K562 (cell line): ENCODE results near the gene SVBP. TPM values are rescaled to one million over a fixed set of nuclear protein-coding genes. Genes with fewer than 3 reads are reported as not detected.
A peak's percentile ranks its signal among the peaks of the same experiment; 100 is the strongest.

Experiments
- BCL6 ChIP-seq: fragments of 250-450 bp; sonication (Bioruptor Pico); IDR thresholded peaks from 2 replicates; pipeline ENCODE4 v1.4.0; 2020
- FOXM1 ChIP-seq, 2 experiments: fragments of 450-650 bp in 1 of 2; sonication (generic) in 1 of 2; formaldehyde crosslinking in 1 of 2; IDR thresholded peaks; 2 replicates each; pipeline versions ENCODE4 v1.6.1 to v1.9.0; 2017 to 2022; ENCODE audit warnings: low read depth in 2 of 2, mild to moderate bottlenecking in 2 of 2, missing genetic modification reagents in 1 of 2, moderate library complexity in 1 of 2
- RFX5 ChIP-seq: IDR thresholded peaks from 2 replicates; pipeline ENCODE4 v1.6.1; 2011; ENCODE audit warnings: low read depth, mild to moderate bottlenecking, improper control_type of control experiment, low read length
- TARDBP ChIP-seq: fragments of 450-650 bp; IDR thresholded peaks from 2 replicates; pipeline ENCODE4 v1.6.1; 2016
- TEAD1 ChIP-seq, 2 experiments: fragments of 450-650 bp in 1 of 2; sonication (generic) in 1 of 2; formaldehyde crosslinking; IDR thresholded peaks; 2 replicates each; pipeline versions ENCODE4 v1.4.0 to v1.8.0; 2020 to 2022; ENCODE audit warnings: mild to moderate bottlenecking in 2 of 2, missing genetic modification reagents in 1 of 2
- TRIM24 ChIP-seq, 2 experiments: fragments of 450-650 bp; IDR thresholded peaks; 2 replicates each; pipeline ENCODE4 v1.6.1; 2016
- ZC3H11A ChIP-seq: IDR thresholded peaks from 2 replicates; pipeline ENCODE4 v1.6.1; 2012; ENCODE audit warnings: low read depth, low read length, improper control_type of control experiment
- ZNF24 ChIP-seq: fragments of 450-650 bp; IDR thresholded peaks from 2 replicates; pipeline ENCODE4 v1.6.1; 2016
- ZNF695 ChIP-seq: fragments of 450-650 bp; formaldehyde crosslinking; IDR thresholded peaks from 2 replicates; pipeline ENCODE4 v1.4.0; 2020; ENCODE audit warnings: mild to moderate bottlenecking, moderate library complexity
- ZNF778 ChIP-seq: fragments of 450-650 bp; formaldehyde crosslinking; IDR thresholded peaks from 2 replicates; pipeline ENCODE4 v1.4.0; 2020; ENCODE audit warnings: mild to moderate bottlenecking, moderate library complexity
- polyA plus RNA-seq, 8 experiments: library from polyadenylated mRNA; depleted of rRNA in 4 of 8; stranded (reverse) in 5 of 8; unstranded in 3 of 8; fragments of >200 nt; fragmentation: Nextera tagmentation in 2 of 8; fragmentation: Illumina TruSeq in 1 of 8; extraction: Ambion mirVana in 2 of 8; extraction: Trizol in 1 of 8; gene quantifications; 2 replicates each; pipeline versions ENCODE4 v1.2.1 to v1.2.3, GENCODE V29; 2011 to 2014; ENCODE audit warnings: inconsistent platforms in 1 of 8, missing spikeins in 1 of 8
- total RNA-seq, 7 experiments: library from RNA; depleted of rRNA in 6 of 7; stranded (reverse); fragments of >200 nt in 6 of 7; fragmentation: Illumina TruSeq in 2 of 7; extraction: Trizol in 2 of 7; gene quantifications; 2 replicates each; pipeline versions ENCODE4 v1.2.1 to v1.2.3, GENCODE V29; 2011 to 2021; ENCODE audit warnings: low replicate concordance in 1 of 7
- TF ChIP-seq, protein P1 (sequence below): fragments of 200-600 bp; sonication (generic); IDR thresholded peaks from one replicate; pipeline ENCODE4 v1.6.1; 2012; ENCODE audit warnings: mild to moderate bottlenecking, low read depth, low read length, inconsistent platforms
- TF ChIP-seq, protein P2 (sequence below): fragments of 450-650 bp; IDR thresholded peaks from 2 replicates; pipeline ENCODE4 v1.6.1; 2016; ENCODE audit warnings: missing biosample characterization, missing genetic modification characterization
- TF ChIP-seq, protein P3 (sequence below), 2 experiments: fragments of 200-800 bp in 1 of 2; sonication (Bioruptor generic) in 1 of 2; sonication (generic) in 1 of 2; formaldehyde crosslinking in 1 of 2; IDR thresholded peaks in 1 of 2; conservative IDR thresholded peaks in 1 of 2; 2 replicates each; pipeline versions ENCODE4 v1.5.0 to v1.6.1; 2016 to 2020; ENCODE audit warnings: missing compliant biosample characterization in 1 of 2, missing genetic modification characterization in 1 of 2, missing genetic modification reagents in 1 of 2

The SVBP gene
- total and polyA plus RNA-seq, 9 of the 15 experiments (the other 6 are each of a cell fraction or from before 2014, with no cell fraction given): 31.7 to 49.7 (median 40.0) TPM

DNA sequence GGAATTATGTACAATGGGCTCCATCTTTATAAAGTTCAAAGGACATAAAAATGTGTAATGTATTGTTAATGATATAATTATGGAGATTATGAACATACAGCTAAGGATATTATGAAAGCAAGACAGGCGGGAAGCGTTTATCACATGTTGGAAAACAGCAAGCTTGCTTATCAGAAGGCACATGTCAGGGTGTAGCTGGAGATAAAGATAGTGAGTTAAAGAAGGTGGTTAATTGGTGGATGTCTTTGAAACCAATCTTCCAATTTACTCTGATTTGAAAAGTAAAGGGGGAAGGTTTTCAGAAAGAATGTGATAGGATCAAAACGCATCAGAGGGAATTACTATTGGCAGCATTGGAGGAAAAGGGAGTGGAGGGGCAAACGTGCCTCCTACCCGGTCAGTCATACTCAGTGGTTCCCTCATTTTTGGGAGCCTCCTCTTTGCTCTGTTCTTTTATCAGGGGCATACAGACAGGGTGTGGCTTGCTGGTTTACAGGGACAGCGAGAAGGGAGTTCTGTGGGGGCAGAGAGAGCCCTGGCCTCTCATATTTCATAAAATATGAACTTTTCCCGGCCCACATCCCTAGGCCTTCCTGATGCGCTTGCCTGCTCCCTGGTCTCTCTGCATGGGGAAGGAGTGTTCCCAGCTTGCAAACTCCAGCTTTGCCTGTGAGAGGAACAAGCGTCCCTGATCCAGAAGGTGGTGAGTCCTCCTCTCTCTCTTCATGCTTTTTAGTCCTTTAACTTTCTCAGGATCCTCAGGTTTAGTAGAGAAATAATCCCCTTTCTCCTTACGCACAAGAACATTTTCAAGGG is 8.0 kb upstream of the SVBP start (continued):
- TF ChIP-seq, protein P1, sequence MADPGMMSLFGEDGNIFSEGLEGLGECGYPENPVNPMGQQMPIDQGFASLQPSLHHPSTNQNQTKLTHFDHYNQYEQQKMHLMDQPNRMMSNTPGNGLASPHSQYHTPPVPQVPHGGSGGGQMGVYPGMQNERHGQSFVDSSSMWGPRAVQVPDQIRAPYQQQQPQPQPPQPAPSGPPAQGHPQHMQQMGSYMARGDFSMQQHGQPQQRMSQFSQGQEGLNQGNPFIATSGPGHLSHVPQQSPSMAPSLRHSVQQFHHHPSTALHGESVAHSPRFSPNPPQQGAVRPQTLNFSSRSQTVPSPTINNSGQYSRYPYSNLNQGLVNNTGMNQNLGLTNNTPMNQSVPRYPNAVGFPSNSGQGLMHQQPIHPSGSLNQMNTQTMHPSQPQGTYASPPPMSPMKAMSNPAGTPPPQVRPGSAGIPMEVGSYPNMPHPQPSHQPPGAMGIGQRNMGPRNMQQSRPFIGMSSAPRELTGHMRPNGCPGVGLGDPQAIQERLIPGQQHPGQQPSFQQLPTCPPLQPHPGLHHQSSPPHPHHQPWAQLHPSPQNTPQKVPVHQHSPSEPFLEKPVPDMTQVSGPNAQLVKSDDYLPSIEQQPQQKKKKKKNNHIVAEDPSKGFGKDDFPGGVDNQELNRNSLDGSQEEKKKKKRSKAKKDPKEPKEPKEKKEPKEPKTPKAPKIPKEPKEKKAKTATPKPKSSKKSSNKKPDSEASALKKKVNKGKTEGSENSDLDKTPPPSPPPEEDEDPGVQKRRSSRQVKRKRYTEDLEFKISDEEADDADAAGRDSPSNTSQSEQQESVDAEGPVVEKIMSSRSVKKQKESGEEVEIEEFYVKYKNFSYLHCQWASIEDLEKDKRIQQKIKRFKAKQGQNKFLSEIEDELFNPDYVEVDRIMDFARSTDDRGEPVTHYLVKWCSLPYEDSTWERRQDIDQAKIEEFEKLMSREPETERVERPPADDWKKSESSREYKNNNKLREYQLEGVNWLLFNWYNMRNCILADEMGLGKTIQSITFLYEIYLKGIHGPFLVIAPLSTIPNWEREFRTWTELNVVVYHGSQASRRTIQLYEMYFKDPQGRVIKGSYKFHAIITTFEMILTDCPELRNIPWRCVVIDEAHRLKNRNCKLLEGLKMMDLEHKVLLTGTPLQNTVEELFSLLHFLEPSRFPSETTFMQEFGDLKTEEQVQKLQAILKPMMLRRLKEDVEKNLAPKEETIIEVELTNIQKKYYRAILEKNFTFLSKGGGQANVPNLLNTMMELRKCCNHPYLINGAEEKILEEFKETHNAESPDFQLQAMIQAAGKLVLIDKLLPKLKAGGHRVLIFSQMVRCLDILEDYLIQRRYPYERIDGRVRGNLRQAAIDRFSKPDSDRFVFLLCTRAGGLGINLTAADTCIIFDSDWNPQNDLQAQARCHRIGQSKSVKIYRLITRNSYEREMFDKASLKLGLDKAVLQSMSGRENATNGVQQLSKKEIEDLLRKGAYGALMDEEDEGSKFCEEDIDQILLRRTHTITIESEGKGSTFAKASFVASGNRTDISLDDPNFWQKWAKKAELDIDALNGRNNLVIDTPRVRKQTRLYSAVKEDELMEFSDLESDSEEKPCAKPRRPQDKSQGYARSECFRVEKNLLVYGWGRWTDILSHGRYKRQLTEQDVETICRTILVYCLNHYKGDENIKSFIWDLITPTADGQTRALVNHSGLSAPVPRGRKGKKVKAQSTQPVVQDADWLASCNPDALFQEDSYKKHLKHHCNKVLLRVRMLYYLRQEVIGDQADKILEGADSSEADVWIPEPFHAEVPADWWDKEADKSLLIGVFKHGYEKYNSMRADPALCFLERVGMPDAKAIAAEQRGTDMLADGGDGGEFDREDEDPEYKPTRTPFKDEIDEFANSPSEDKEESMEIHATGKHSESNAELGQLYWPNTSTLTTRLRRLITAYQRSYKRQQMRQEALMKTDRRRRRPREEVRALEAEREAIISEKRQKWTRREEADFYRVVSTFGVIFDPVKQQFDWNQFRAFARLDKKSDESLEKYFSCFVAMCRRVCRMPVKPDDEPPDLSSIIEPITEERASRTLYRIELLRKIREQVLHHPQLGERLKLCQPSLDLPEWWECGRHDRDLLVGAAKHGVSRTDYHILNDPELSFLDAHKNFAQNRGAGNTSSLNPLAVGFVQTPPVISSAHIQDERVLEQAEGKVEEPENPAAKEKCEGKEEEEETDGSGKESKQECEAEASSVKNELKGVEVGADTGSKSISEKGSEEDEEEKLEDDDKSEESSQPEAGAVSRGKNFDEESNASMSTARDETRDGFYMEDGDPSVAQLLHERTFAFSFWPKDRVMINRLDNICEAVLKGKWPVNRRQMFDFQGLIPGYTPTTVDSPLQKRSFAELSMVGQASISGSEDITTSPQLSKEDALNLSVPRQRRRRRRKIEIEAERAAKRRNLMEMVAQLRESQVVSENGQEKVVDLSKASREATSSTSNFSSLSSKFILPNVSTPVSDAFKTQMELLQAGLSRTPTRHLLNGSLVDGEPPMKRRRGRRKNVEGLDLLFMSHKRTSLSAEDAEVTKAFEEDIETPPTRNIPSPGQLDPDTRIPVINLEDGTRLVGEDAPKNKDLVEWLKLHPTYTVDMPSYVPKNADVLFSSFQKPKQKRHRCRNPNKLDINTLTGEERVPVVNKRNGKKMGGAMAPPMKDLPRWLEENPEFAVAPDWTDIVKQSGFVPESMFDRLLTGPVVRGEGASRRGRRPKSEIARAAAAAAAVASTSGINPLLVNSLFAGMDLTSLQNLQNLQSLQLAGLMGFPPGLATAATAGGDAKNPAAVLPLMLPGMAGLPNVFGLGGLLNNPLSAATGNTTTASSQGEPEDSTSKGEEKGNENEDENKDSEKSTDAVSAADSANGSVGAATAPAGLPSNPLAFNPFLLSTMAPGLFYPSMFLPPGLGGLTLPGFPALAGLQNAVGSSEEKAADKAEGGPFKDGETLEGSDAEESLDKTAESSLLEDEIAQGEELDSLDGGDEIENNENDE: no peak
- TF ChIP-seq TEAD1 (CRISPR knock-in tag; IDR thresholded peaks at IDR 0.05): peak in 1 of 2 experiments; percentile 85; a peak in 2 of 4 replicates
- TF ChIP-seq ZNF778 (CRISPR knock-in tag): no peak
- peak; percentile 97 for TF ChIP-seq FOXM1 (IDR thresholded peaks at IDR 0.05; ENCODE audit: low read depth)
- no peak for TF ChIP-seq FOXM1 (CRISPR knock-in tag; IDR thresholded peaks at IDR 0.05; ENCODE audit: low read depth)
- no peak for TF ChIP-seq BCL6
- TF ChIP-seq, protein P2, sequence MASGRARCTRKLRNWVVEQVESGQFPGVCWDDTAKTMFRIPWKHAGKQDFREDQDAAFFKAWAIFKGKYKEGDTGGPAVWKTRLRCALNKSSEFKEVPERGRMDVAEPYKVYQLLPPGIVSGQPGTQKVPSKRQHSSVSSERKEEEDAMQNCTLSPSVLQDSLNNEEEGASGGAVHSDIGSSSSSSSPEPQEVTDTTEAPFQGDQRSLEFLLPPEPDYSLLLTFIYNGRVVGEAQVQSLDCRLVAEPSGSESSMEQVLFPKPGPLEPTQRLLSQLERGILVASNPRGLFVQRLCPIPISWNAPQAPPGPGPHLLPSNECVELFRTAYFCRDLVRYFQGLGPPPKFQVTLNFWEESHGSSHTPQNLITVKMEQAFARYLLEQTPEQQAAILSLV (tag): peak; percentile 62
- TF ChIP-seq TRIM24 (IDR thresholded peaks at IDR 0.05): peak; percentile 88 to 93
- peak; percentile 70 for TF ChIP-seq TARDBP
- no peak for TF ChIP-seq ZNF695 (CRISPR knock-in tag)
- TF ChIP-seq RFX5: 0 out of 2 replicates have a peak, but pooled peaks have one; percentile 20
- no peak for TF ChIP-seq ZNF24
- TF ChIP-seq, protein P3, sequence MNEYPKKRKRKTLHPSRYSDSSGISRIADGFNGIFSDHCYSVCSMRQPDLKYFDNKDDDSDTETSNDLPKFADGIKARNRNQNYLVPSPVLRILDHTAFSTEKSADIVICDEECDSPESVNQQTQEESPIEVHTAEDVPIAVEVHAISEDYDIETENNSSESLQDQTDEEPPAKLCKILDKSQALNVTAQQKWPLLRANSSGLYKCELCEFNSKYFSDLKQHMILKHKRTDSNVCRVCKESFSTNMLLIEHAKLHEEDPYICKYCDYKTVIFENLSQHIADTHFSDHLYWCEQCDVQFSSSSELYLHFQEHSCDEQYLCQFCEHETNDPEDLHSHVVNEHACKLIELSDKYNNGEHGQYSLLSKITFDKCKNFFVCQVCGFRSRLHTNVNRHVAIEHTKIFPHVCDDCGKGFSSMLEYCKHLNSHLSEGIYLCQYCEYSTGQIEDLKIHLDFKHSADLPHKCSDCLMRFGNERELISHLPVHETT (CRISPR knock-in tag; conservative IDR thresholded peaks at IDR 0.05 in 1 of 2, IDR thresholded peaks at IDR 0.05 in 1 of 2): peak in 1 of 2 experiments; percentile 90; a peak in 2 of 4 replicates
- no peak; the same call in 1 of the 2 replicates for TF ChIP-seq ZC3H11A
